GM13976 (cell line): Measurements from ENCODE around the gene SH3BGR.

Experiments
- DNase-seq: peaks from one replicate; pipeline ENCODE4 v3.0.0; 2012; ENCODE audit warnings: low spot score
- in situ Hi-C: fragments of 300-500 bp; cut with MboI; formaldehyde crosslinking; loops from one replicate; pipeline ENCODE4 v1.12.0; 2022; ENCODE audit warnings: low sequenced_read_pairs, mixed read lengths, inconsistent platforms; ENCODE audit not compliant: unreplicated experiment
- TF ChIP-seq, protein P1 (sequence below): IDR thresholded peaks from 2 replicates; pipeline ENCODE4 v1.5.1; 2012; ENCODE audit warnings: borderline replicate concordance, mild to moderate bottlenecking; ENCODE audit not compliant: insufficient read depth; ENCODE audit errors: extremely low read depth, missing control alignments, control extremely low read depth

Gene SH3BGR

DNA sequence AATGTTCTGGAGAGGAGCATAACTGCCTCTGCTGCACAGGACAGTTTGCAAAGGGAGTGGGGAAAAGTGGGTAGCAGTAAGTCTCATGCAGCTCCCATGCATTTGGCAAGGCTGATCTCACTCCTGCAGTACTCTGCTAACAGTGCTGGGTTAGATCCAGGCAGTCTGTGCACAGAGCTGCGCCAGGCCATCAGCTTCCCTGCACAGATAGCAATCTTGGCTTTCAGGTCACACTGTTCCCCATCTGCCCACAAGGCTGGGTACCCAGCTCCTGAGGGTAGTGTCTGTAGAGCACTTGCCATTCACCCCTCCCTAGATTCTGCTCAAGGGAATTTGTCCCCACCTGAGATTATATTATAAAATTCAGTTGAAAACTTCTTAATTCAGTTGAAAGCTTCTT is 72.1 kb downstream of the SH3BGR start:
- TF ChIP-seq, protein P1, sequence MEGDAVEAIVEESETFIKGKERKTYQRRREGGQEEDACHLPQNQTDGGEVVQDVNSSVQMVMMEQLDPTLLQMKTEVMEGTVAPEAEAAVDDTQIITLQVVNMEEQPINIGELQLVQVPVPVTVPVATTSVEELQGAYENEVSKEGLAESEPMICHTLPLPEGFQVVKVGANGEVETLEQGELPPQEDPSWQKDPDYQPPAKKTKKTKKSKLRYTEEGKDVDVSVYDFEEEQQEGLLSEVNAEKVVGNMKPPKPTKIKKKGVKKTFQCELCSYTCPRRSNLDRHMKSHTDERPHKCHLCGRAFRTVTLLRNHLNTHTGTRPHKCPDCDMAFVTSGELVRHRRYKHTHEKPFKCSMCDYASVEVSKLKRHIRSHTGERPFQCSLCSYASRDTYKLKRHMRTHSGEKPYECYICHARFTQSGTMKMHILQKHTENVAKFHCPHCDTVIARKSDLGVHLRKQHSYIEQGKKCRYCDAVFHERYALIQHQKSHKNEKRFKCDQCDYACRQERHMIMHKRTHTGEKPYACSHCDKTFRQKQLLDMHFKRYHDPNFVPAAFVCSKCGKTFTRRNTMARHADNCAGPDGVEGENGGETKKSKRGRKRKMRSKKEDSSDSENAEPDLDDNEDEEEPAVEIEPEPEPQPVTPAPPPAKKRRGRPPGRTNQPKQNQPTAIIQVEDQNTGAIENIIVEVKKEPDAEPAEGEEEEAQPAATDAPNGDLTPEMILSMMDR, result no peak
- in situ Hi-C loops, result loop anchor here (10.0 kb wide), 1 partner anchor 201 kb away; no protein-coding TSS in a partner anchor
- DNase-seq, result no peak

DNA sequence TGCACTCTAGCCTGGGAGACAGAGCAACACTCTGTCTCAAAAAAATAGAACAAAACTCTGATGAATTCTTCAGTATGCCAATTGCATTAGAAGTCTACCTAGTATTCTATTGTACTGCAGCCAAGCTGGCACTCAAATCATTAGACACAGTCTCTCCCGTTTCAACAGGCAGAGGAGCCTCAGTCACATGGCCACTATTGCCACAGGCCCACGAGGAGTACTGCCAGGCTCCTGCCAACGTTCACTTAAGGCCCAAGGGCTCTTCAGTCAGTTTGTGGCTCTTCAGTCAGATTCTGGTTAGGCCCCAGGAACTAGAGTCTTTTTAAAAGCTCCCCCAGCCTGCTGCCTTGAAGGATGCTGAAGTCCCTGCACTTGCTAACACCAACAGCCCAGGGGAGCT is 73.4 kb downstream of the SH3BGR start:
- TF ChIP-seq, protein P1, result no peak
- no peak for DNase-seq
- in situ Hi-C loops, result loop anchor here (10.0 kb wide), 1 partner anchor 200 kb away; no protein-coding TSS in a partner anchor

DNA sequence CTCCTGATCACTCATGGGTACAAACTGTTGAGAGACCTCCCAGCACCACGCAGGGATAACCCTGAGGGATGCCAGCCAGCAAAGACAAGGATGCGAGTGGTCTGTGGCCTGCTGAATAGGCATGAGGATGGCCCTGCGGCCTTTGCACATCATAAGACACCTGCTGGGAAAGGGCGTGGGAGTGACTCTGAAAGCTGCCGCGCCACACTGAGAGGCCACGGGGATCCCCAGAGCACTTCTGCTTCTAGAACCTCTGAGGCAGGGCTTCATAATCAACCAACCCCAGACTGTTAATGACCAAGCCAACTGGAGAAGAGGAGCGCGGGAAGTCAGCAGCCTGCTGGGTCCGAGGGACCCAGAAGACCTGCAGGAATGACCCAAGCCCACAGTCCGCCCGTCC is 73.8 kb downstream of the SH3BGR start:
- TF ChIP-seq, protein P1, result no peak
- in situ Hi-C loops, result loop anchor here (10.0 kb wide), 1 partner anchor 199 kb away; no protein-coding TSS in a partner anchor
- no peak for DNase-seq

DNA sequence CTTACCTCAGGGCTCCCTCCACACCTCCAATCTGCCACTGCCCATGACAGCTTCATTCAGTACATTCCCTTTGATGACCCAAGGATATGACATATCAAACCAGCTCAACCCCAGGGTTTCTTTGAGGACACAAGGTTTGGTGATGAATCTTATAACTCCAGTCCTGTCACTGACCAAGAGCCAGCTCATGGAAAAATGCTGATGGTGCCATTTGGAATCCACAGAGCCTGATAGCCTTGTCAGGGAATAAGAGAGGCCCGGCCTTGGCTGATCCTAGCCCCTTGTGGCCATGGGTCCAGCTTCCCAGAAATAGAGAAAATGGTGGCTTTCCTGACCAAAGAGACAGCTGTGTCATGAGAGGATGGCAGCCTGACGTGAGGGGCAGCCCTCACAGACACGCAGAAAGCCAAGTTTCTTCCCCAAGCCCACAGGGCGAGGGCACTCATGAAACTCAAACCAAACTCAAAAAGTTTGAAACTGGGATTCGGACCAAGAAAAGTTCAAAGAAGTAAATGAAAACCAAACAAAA is 75.4 kb downstream of the SH3BGR start:
- in situ Hi-C loops, result loop anchor here (10.0 kb wide), 1 partner anchor 198 kb away; no protein-coding TSS in a partner anchor
- TF ChIP-seq, protein P1, result no peak

DNA sequence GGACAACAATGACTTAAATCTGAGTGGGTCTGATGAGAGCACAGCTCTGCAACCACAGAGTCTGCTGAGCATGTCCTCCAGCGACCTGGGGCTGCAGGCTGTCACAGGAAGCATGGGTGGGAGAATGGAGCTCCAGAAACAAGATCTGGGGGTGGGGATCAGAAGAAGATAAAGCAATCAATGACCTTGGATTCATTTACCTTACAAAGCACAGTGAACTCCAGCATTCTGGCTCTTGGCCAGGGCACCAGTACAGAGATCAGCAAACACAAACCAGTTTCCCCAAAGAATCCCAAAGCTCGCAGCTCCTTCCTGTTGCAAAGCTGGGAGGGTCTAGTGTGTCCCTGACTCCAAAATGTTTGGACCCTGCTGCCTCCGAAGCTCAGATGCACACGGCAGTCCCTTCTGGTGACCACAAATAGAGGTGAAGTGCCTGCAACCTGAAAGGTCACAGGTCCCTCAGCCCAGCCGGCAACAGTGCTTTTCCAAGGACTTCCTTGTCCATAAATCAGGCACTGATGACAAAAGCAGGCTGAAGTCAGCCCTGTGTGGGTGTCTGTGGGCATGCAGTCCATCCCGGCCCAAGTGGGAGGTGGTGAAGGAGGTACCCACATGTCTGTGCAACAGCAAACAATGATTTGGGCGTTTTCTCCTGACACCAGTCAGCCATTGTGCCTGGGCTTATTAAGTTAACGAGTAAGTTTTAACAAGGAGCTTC is 76.1 kb downstream of the SH3BGR start:
- in situ Hi-C loops, result loop anchor here (10.0 kb wide), 1 partner anchor 197 kb away; no protein-coding TSS in a partner anchor
- TF ChIP-seq, protein P1, result no peak
- DNase-seq, result no peak

More for the DNA sequence above, 75.4 kb downstream of the SH3BGR start:
- no peak for DNase-seq

DNA sequence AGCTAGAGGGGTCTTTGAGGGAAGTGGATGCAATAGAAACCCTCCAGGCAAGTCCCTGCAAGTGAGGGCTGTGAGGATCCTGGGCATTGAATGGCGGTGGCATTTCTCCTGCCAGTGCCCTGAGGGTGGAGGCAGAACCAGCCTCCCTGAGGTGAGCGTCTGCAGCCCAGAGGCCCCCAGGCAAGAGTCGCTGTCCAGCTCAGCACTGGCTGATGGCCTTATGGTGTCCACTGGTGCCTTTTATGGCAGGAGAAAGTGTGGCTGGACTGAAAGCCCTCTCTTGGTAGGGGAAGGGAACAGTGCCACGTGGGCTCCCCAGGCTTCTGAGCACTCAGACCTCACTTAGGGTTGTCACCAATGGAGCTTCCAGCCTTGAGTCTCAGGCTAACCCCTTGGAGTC is 77.3 kb downstream of the SH3BGR start:
- DNase-seq, result no peak
- in situ Hi-C loops, result loop anchor here (10.0 kb wide), 1 partner anchor 196 kb away; no protein-coding TSS in a partner anchor
- TF ChIP-seq, protein P1, result no peak

DNA sequence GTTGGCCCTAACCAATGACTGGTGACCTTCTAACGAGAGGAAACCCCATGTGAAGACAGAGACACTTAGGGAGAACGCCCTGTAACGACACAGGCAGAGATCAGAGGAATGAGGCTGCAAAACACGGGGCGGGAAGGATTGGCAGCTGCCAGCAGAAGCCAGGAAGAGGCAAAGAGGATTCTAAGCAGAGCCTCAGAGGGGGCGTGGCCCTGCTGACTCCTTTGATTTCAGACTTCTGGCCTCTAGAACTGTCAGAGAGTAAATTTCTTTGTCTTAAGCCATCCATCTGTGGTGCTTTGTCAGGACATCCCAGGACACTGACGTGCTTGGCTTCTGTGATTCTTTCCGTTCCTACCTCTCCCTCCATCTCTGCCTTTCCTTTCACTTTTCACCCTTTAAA is 79.3 kb downstream of the SH3BGR start:
- DNase-seq, result no peak
- in situ Hi-C loops, result no loop called here
- TF ChIP-seq, protein P1, result no peak
